ENCODE results near the gene ARL16. TPM values are rescaled to one million over a fixed set of nuclear protein-coding genes. Genes with fewer than 3 reads are reported as not detected.

Gene ARL16
- total and polyA plus RNA-seq, 2 of the 4 experiments (the other 2 are of a cell fraction) = 51.1 to 77.9 TPM

GRCh38 chr17:81640011-81640410, 43.6 kb downstream of the ARL16 start:
- Histone ChIP-seq H3K36me3 (ENCODE audit: control insufficient read depth, insufficient read depth, low read length) (no peaks in the 10 kb centered on the region), H3K14ac (replicated peaks; ENCODE audit: low read depth, low read length) (no peak overlapping the region), H2AK5ac (ENCODE audit: low read depth, low read length) (no peak overlapping the region), H2BK5ac (ENCODE audit: low read depth, low read length, poor library complexity, severe bottlenecking) (no peak overlapping the region), H3K4me3 (ENCODE audit: insufficient read depth, low read depth, low read length) (no peak overlapping the region), H3K9me1 (ENCODE audit: insufficient read depth, low read length) (peaks cover 16% of the 10 kb centered on the region), H3K9ac (ENCODE audit: low read depth, low read length) (no peak overlapping the region), H3K4me1 (ENCODE audit: control insufficient read depth, insufficient read depth, low read length) (peaks cover 16% of the 10 kb centered on the region), H3K56ac (ENCODE audit: extremely low read depth, insufficient read depth, low read length) (no peak overlapping the region), H2BK120ac (ENCODE audit: low read depth, low read length) (no peak overlapping the region), H3K4me2 (ENCODE audit: low read depth, low read length) (no peak overlapping the region), H2BK20ac (ENCODE audit: low read depth, low read length) (no peak overlapping the region), H3K23ac (ENCODE audit: low read depth, low read length) (no peak overlapping the region), H3K4ac (ENCODE audit: low read depth, low read length) (no peak overlapping the region), H4K5ac (ENCODE audit: low read depth, low read length) (no peak overlapping the region), H4K8ac (ENCODE audit: low read depth in 2 of 2, low read length in 2 of 2) (no peak overlapping the region), H3K18ac (ENCODE audit: low read depth, low read length) (no peak overlapping the region), H4K20me1 (ENCODE audit: insufficient read depth, low read length) (peaks cover 16% of the 10 kb centered on the region), H3K27me3 (ENCODE audit: control insufficient read depth, insufficient read depth, low read length) (no peaks in the 10 kb centered on the region), H3K79me1 (ENCODE audit: low read depth in 1 of 2, low read length in 2 of 2) (peaks cover 5 to 22% of the 10 kb centered on the region in 2 experiments; a peak in 2 of 4 replicates), H4K91ac (ENCODE audit: insufficient read depth, low read depth, low read length) (no peak overlapping the region), H2AK9ac (replicated peaks; ENCODE audit: low read depth, low read length, poor library complexity) (no peak overlapping the region), H2BK15ac (ENCODE audit: low read depth, low read length) (no peak overlapping the region), H3K27ac (ENCODE audit: insufficient read depth, low read length) (no peak overlapping the region), H2AFZ (replicated peaks; ENCODE audit: low read length, poor library complexity) (no peak overlapping the region), H3K9me3 (ENCODE audit: control insufficient read depth, insufficient read depth, low read length) (no peaks in the 10 kb centered on the region)
- intact Hi-C loops (cut with micrococcal nuclease) = no loop called here
- DNase-seq (no peak), ATAC-seq (ENCODE audit: low read depth) (no peak)
- TF ChIP-seq BHLHE40 (IDR thresholded peaks at IDR 0.05; ENCODE audit: low read depth, low read length) = no peak
- no peak for TF ChIP-seq USF2 (IDR thresholded peaks at IDR 0.05; ENCODE audit: low read depth, low read length)
- no peak for TF ChIP-seq RCOR1 (IDR thresholded peaks at IDR 0.05; ENCODE audit: insufficient replicate concordance, low read length)
- TF ChIP-seq POLR2A (IDR thresholded peaks at IDR 0.05; ENCODE audit: low read depth, low read length) = no peak
- TF ChIP-seq MAZ (IDR thresholded peaks at IDR 0.05; ENCODE audit: borderline replicate concordance, low read depth, low read length) = no peak
- TF ChIP-seq SMC3 (IDR thresholded peaks at IDR 0.05; ENCODE audit: low read depth, low read length) = no peak
- TF ChIP-seq FOS (IDR thresholded peaks at IDR 0.05; ENCODE audit: low read depth, low read length) = no peak
- no peak for TF ChIP-seq RFX5 (IDR thresholded peaks at IDR 0.05; ENCODE audit: low read depth, low read length)
- BruUV-seq (replicated peaks) = no TSS peak
- in situ Hi-C loops (cut with MboI; ENCODE audit: low sequenced_read_pairs) = no loop called here
- WGBS, 2 experiments (ENCODE audit: extremely low coverage in 2 of 2, insufficient read length in 1 of 2) = no CpG with 5 or more reads among the region's 9 CpGs
- CTCF ChIA-PET = no interaction called here
- POLR2A ChIA-PET (ENCODE audit: unreplicated experiment) = no interaction called here
- dilution Hi-C loops (cut with HindIII; ENCODE audit: low sequenced_read_pairs, unreplicated experiment) = no loop called here

Data from IMR-90 (cell line).